GM12891 (cell line): Measurements from ENCODE around the gene AP1M1.

ENCODE experiments used
- DNase-seq: peaks from one replicate; pipeline ENCODE4 v3.0.0; 2011; ENCODE audit warnings: low spot score; ENCODE audit not compliant: insufficient read length
- FAIRE-seq: peaks from 2 replicates; lab custom pipeline; 2011; peaks lifted over from hg19 to GRCh38; lab: Jason Lieb, UNC
- PAX5 ChIP-seq: IDR thresholded peaks from 2 replicates; pipeline ENCODE4 v1.6.1; 2011; ENCODE audit warnings: low read length, moderate library complexity, mild to moderate bottlenecking; ENCODE audit not compliant: insufficient read depth, severe bottlenecking
- POLR2A ChIP-seq: IDR thresholded peaks from 2 replicates; pipeline ENCODE4 v1.6.1; 2011; ENCODE audit warnings: low read depth, low read length, control low read depth
- POLR2AphosphoS5 ChIP-seq: IDR thresholded peaks from 2 replicates; pipeline ENCODE4 v1.6.1; 2011; ENCODE audit warnings: low read depth, low read length, control low read depth
- POU2F2 ChIP-seq: IDR thresholded peaks from 2 replicates; pipeline ENCODE4 v1.6.1; 2011; ENCODE audit warnings: low read depth, mild to moderate bottlenecking, control low read depth, low read length, moderate library complexity
- SPI1 ChIP-seq: IDR thresholded peaks from 2 replicates; pipeline ENCODE4 v1.6.1; 2011; ENCODE audit warnings: low read depth, low read length, control low read depth
- TAF1 ChIP-seq: IDR thresholded peaks from 2 replicates; pipeline ENCODE4 v1.6.1; 2011; ENCODE audit warnings: low read depth, low read length, control low read depth

Gene AP1M1

DNA sequence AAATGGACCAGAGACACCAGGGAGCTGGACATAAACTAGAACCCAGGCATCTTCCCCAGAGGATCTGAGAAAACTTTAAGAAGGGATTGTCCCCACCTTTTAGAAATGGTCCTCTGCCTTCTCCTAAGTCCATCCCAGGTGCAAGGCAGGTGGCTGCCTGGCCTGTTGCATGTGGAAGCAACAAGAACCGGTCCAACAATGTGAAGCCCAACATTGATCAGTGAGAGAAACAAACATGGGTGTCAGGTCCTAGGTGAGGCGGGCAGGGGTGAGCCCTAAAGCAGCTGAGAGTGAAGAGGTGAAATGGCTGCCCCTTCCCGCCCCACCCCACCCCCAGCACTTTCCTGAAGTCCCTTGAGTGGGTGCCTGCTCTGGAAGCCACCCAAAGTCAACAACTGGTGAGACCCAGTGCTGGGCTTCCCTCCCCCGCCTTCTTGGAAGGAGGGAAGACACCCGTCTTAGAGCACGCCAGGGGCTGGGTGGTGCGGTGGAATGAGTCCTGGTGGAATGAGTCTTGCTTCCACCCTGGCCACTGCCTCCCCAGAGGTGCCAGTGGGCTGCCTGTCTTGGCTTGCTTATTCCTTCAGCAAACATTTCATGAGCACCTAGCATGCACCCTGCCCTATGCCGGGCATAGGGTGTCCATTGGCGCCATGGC lies 1.7 kb downstream of the AP1M1 start:
- no peak for DNase-seq

DNA sequence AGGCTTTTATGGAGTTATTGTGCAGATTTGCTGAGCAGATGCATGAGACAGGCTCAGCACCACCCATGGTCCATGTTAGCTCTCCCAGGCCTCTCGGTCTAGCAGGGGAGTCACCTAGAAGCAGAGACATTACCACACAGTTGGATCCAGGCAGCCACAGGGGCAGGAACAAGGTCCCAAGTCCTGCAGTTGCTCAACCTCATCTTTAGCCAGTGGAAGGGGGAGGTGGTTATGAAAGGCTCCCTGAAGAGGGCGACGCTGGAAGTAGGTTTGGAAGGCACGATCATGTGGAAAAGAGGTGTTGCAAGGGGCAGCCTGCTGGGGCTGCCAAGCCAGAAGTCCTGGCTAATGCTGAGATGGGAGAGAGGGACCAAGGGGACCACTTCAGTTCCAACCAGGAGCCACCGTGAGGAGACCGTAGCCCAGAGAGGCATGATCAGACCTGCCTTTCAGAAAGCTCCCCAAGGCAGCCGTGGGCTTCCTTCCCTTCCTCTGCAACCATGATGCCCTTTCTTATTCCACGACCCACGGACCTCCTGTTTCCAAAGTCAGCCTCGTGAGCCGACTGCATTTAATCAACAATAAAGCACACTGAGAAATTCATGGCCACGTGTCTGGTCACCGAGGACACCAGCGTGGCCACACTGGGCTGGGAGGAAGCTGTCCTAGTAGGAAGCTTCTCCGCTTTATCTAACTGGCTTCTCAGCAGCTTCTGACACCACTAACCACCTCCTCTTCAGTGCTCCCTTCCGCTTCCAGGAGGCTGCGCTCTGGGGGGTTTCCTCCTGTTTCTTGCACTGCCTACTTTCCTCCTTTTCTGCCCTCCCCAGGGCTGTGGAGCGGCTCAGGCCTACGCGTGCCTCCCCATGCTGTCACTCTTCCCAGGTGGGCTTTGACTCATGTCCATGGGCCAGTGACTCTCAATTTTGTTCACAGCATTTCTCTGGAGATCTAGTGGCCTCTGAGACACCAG lies 2.6 kb downstream of the AP1M1 start:
- TF ChIP-seq SPI1: no peak
- TF ChIP-seq TAF1: no peak
- no peak for TF ChIP-seq POU2F2
- no peak for TF ChIP-seq POLR2A
- TF ChIP-seq PAX5: no peak
- TF ChIP-seq POLR2AphosphoS5: no peak
- FAIRE-seq (no peak), DNase-seq (no peak)

More for the DNA sequence above, 1.7 kb downstream of the AP1M1 start:
- no peak for TF ChIP-seq SPI1
- no peak for TF ChIP-seq POLR2A
- TF ChIP-seq POU2F2: no peak
- no peak for TF ChIP-seq TAF1
- no peak for TF ChIP-seq POLR2AphosphoS5
- no peak for TF ChIP-seq PAX5
- no peak for FAIRE-seq

DNA sequence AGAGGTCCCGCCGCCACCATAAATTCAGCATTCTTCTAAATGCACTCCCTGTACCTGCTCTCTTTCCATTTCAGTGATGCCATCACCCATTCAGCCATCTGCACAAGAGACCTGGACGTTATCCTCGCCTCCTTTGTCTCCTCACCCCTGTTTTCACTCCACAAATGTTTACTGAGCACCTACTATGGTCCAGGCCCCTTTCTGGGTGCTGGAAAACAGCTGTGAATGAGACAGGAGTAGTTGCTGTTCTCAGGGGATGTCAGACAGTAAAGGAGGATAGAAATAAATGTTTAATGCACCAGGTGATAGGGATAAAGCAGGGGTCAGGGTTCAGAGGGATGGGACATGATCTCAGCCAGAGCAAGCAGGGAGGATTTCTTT lies 3.3 kb downstream of the AP1M1 start:
- DNase-seq (no peak), FAIRE-seq (no peak)
- TF ChIP-seq POLR2A (no peak), POU2F2 (no peak), SPI1 (no peak), PAX5 (no peak)

DNA sequence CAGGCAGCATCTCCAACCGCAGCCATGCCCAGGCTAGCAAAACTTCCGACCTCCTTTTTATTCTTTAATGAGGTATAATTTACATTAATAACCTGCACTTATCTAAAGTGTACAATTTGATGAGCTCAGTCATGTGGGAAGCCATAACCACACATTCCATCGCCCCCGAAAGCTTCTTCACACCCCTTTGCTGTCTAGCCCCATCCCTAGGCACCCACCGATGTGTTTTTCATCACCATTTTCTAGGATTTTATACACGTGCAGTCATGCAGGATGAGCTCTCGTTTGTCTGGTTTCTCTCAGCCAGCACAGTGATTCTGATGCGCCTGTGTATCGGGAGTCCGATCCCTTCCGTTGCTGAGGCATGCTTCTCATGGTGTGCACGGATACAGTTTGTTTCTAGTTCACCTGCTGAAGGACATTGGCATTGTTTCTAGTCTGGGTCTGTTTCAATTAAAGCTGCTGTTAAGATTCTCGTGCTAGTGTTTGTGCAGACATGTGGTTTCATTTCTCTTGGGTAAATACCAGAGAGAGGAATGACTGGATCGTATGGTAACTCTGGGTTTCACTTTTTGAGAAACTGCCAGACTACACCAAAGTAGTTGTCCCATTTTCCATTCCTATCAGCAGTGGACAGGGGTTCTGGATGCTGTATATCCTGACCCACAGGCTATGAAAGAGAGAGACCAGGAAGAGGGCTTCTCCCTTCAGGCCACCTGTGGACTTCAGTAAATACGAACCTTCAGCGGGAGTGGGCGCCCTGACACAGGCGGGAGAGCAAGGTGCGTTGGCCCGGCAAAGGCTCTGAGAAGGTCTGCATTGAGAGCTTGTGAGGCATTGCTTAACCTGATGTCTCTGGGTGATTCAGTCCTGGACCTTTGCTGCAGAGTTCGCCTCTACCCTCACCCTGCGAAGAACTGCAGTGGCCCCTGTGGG lies 4.9 kb downstream of the AP1M1 start:
- no peak for TF ChIP-seq POU2F2
- TF ChIP-seq POLR2AphosphoS5: no peak
- TF ChIP-seq SPI1: no peak
- no peak for TF ChIP-seq TAF1
- TF ChIP-seq POLR2A: no peak
- no peak for TF ChIP-seq PAX5
- DNase-seq: no peak
- FAIRE-seq: peak; percentile 57

DNA sequence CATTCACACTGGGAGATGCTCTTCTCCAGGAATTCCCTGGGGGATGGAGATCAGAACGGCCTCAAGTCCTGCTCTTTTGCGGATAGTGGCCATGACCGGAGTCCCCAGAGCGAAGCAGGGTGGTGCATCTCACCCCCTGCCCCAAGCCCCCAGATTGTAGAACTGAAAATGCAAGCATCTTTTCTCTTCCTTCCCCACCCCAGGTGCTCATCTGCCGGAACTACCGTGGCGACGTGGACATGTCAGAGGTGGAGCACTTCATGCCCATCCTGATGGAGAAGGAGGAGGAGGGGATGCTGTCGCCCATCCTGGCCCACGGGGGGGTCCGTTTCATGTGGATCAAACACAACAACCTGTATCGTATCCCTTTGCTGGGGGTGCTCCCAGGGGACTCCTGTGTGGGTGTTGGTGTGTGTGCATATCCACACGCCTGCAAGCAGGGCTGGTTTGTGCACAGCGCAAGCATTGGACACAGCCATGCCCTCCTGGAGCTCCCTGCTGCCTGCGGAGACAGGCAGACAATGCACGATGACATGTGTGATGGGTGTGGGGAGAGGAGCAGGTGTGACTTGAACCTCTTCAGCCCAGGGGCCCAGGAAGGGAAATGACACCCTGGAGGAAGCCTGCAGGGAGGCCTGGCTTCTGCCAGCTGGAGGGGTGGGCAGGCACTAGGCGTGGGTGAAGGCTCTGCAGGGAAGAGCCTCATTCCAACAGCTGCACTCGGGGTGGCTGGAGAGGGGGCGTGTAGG lies 5.7 kb downstream of the AP1M1 start:
- TF ChIP-seq PAX5: no peak
- no peak for TF ChIP-seq POLR2A
- TF ChIP-seq POLR2AphosphoS5: no peak
- TF ChIP-seq POU2F2: no peak
- no peak for TF ChIP-seq TAF1
- TF ChIP-seq SPI1: no peak
- DNase-seq (no peak), FAIRE-seq (no peak)

DNA sequence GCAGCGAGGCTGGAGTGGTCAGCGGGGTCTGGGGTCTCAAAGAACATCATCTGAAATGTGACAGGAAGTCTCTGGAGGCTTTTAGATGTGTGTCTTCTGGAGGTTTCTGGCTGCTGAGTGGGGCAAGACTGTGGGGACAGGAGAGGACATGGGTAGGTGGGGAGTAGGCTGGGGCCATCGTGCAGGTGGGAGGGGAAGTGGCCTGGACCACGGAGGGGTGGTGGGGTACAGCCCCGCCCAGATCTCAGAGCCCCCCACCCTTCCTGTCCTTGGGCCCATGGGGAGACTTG lies 6.2 kb downstream of the AP1M1 start:
- DNase-seq (no peak), FAIRE-seq (no peak)
- TF ChIP-seq TAF1 (no peak), POU2F2 (no peak), SPI1 (no peak), POLR2AphosphoS5 (no peak), PAX5 (no peak), POLR2A (no peak)

DNA sequence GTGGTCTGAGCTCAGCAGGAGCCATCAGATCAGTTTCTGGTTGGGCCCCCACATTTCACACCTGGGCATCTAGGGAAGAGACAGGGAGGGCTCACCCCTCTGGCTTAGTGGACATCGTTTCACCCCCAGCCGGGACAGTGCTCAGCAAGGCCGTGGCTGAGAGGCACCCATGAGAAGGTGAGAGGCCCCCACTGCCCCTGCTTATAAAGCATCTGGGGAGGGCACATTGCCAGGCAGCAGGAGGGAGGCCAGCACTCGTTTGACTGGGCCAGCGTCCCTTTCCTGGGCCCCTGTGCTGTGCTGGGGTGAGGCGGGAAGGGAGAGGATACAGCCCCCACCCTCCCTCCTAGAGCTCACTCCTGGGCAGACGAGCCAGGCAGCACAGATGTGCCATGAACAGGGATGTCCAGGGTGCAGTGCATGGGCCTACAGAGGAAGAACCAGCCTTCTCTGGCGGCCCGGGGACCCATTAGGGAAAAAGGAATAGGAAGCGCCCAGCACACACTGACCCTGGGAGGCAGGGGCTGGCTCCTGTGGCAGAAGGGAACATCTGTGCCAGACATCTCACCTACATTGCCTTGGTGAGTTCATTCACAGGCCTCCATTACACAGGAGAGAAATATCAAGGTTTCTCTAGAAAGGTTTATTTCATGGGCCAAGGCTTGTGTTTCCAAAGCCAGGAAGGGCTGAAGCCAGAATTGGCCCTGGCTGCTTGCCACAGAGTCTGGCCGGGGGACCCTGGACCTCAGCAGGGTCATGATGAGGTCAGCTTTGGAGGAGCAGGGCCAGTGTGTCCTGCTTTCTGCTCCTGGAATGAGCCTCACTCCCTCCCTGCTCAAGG lies 7.7 kb downstream of the AP1M1 start:
- FAIRE-seq (no peak), DNase-seq (no peak)

More for the DNA sequence above, 7.7 kb downstream of the AP1M1 start:
- TF ChIP-seq PAX5: no peak
- TF ChIP-seq POLR2AphosphoS5: no peak; the same call in 1 of the 2 replicates
- TF ChIP-seq POLR2A: no peak
- TF ChIP-seq TAF1: no peak
- TF ChIP-seq SPI1: no peak
- TF ChIP-seq POU2F2: no peak
